CD4-positive, alpha-beta T cell (primary cell): ENCODE data around the gene C1orf146. TPM values are rescaled to one million over a fixed set of nuclear protein-coding genes. Genes with fewer than 3 reads are reported as not detected.

ENCODE experiments used
- ATAC-seq: fragments of 200-7000 bp; cut with Tn5 transposase; one replicate; pipeline ENCODE4 v1.10.0; 2022; ENCODE audit warnings: mild to moderate bottlenecking; ENCODE audit not compliant: poor library complexity
- CTCF ChIA-PET: fragments of 350-600 bp; sonication (Branson Sonifier 250); formaldehyde crosslinking; loops from one replicate; lab custom pipeline; 2021; ENCODE audit warnings: antibody characterized with exemption, inconsistent platforms; lab: Charles Lee
- POLR2A ChIA-PET: fragments of 350-600 bp; sonication (Branson Sonifier 250); formaldehyde crosslinking; loops from one replicate; lab custom pipeline; 2021; ENCODE audit warnings: antibody characterized with exemption, inconsistent platforms; lab: Charles Lee
- DNase-seq, 14 experiments: peaks; one replicate each; pipeline ENCODE4 v3.0.0-alpha.2; 2013 to 2020; ENCODE audit warnings: mixed read lengths in 2 of 14
- H3K27ac ChIP-seq, 2 donors: one replicate each; pipeline versions ENCODE4 v1.5.1 to v1.7.0; 2013; ENCODE audit warnings: low read length in 2 of 2, low read depth in 1 of 2, mild to moderate bottlenecking in 1 of 2
- H3K27me3 ChIP-seq, 2 experiments: 1 replicate in 1 of 2; 2 replicates in 1 of 2; pipeline versions ENCODE4 v1.6.1 to v1.7.0; 2013; ENCODE audit warnings: low read length in 2 of 2, control low read depth in 1 of 2, mild to moderate bottlenecking in 1 of 2, moderate library complexity in 1 of 2; ENCODE audit not compliant: insufficient read depth in 2 of 2, control insufficient read depth in 1 of 2
- H3K36me3 ChIP-seq: one replicate; pipeline ENCODE4 v1.6.1; 2013; ENCODE audit warnings: low read length, control low read depth; ENCODE audit not compliant: insufficient read depth
- H3K4me1 ChIP-seq: one replicate; pipeline ENCODE4 v1.6.1; 2013; ENCODE audit warnings: low read length, control low read depth; ENCODE audit not compliant: insufficient read depth
- H3K4me3 ChIP-seq: one replicate; pipeline ENCODE4 v1.5.1; 2013; ENCODE audit warnings: mild to moderate bottlenecking, low read length, moderate library complexity
- H3K9me3 ChIP-seq, 2 experiments: 1 replicate in 1 of 2; 2 replicates in 1 of 2; pipeline versions ENCODE4 v1.6.1 to v1.7.0; 2013; ENCODE audit warnings: low read length in 2 of 2, mild to moderate bottlenecking in 2 of 2, control low read depth in 1 of 2, moderate library complexity in 1 of 2; ENCODE audit not compliant: control insufficient read depth in 1 of 2, insufficient read depth in 1 of 2
- H3K27ac Mint-ChIP-seq: one replicate; pipeline ENCODE4 v1.8.0; 2020; ENCODE audit warnings: mixed read lengths
- H3K27me3 Mint-ChIP-seq: one replicate; pipeline ENCODE4 v1.8.0; 2021; ENCODE audit warnings: mixed read lengths
- H3K36me3 Mint-ChIP-seq: one replicate; pipeline ENCODE4 v1.8.0; 2021; ENCODE audit warnings: low read depth, mixed read lengths
- H3K4me1 Mint-ChIP-seq: one replicate; pipeline ENCODE4 v1.8.0; 2021; ENCODE audit warnings: low read depth, mixed read lengths
- H3K4me3 Mint-ChIP-seq: one replicate; pipeline ENCODE4 v1.8.0; 2020; ENCODE audit warnings: mild to moderate bottlenecking, mixed read lengths
- H3K9me3 Mint-ChIP-seq: one replicate; pipeline ENCODE4 v1.8.0; 2020; ENCODE audit warnings: mixed read lengths
- CTCF ChIP-seq: fragments of 200-600 bp; IDR thresholded peaks from one replicate; pipeline ENCODE4 v1.8.0; 2022; ENCODE audit warnings: antibody characterized with exemption, mild to moderate bottlenecking
- intact Hi-C, 2 experiments: fragments of 100-400 bp; cut with DNase I in 1 of 2; cut with micrococcal nuclease in 1 of 2; formaldehyde crosslinking; loops; one replicate each; pipeline versions ENCODE4 v1.15.1 to v1.9.0; 2023 to 2025; cut with DNase I, micrococcal nuclease
- polyA plus RNA-seq, 2 donors: library from polyadenylated mRNA; unstranded; fragments of 120-200 nt; gene quantifications; one replicate each; pipeline ENCODE4 v1.2.1, GENCODE V29; 2013
- total RNA-seq, 174 experiments: library from RNA in 2 of 174; stranded (reverse) in 2 of 174; gene quantifications; one replicate each; pipeline ENCODE4 v1.2.3 and lab custom pipeline; 2021 to 2026

Gene C1orf146
- total RNA-seq (not detected), total RNA-seq (lab: John Stamatoyannopoulos, UW) (0 to 0.10 (median 0) reads per million in 172 experiments)
- 0.08 TPM for polyA plus RNA-seq (2013, experiment 1 of 2)
- polyA plus RNA-seq (2013, experiment 2 of 2) = 0.05 TPM

GRCh38 chr1:92217721-92218120 is at the start of gene C1orf146:
Gene C1orf146 (plus strand): TSS chr1:92217915. CDS start chr1:92231421, 13,506 bp downstream.
- H3K4me3 Mint-ChIP-seq = no peak within 1 kb of the TSS
- H3K27me3 Mint-ChIP-seq = no peaks in the 10 kb centered on the region
- no peak within 1 kb of the TSS for H3K27ac ChIP-seq
- H3K9me3 ChIP-seq = peaks cover 0 to 9% of the 10 kb centered on the region in 2 experiments
- TF ChIP-seq CTCF = no peak
- H3K9me3 Mint-ChIP-seq = no peaks in the 10 kb centered on the region
- no peaks in the 10 kb centered on the region for H3K4me1 Mint-ChIP-seq
- ChIA-PET CTCF (no interaction called here), POLR2A (no interaction called here)
- H3K4me3 ChIP-seq = no peak within 1 kb of the TSS
- H3K36me3 Mint-ChIP-seq = no peaks in the 10 kb centered on the region
- no peak within 1 kb of the TSS for H3K27ac Mint-ChIP-seq
- no peaks in the 10 kb centered on the region for H3K4me1 ChIP-seq
- ATAC-seq (no peak), DNase-seq (no peak)
- intact Hi-C loops = no loop called here
- no peaks in the 10 kb centered on the region for H3K27me3 ChIP-seq
- no peaks in the 10 kb centered on the region for H3K36me3 ChIP-seq

GRCh38 chr1:92168657-92169056 is 49.1 kb upstream of the C1orf146 start:
- H3K9me3 Mint-ChIP-seq = no peaks in the 10 kb centered on the region
- ATAC-seq (no peak), DNase-seq (no peak)
- TF ChIP-seq CTCF = no peak
- H3K27me3 ChIP-seq = no peaks in the 10 kb centered on the region
- no peaks in the 10 kb centered on the region for H3K27me3 Mint-ChIP-seq
- no peaks in the 10 kb centered on the region for H3K4me1 ChIP-seq
- H3K4me1 Mint-ChIP-seq = no peaks in the 10 kb centered on the region
- peaks cover 12% of the 10 kb centered on the region for H3K36me3 Mint-ChIP-seq
- intact Hi-C loops = no loop called here
- no peak overlapping the region for H3K27ac Mint-ChIP-seq
- ChIA-PET CTCF (no interaction called here), POLR2A (no interaction called here)
- H3K27ac ChIP-seq = no peak overlapping the region
- no peaks in the 10 kb centered on the region for H3K9me3 ChIP-seq
- no peak overlapping the region for H3K4me3 ChIP-seq
- H3K36me3 ChIP-seq = no peaks in the 10 kb centered on the region
- no peak overlapping the region for H3K4me3 Mint-ChIP-seq

- no peaks in the 10 kb centered on the region for H3K27me3 Mint-ChIP-seq
- Histone ChIP-seq H3K9me3 (no peaks in the 10 kb centered on the region), H3K27me3 (no peaks in the 10 kb centered on the region), H3K4me1 (no peaks in the 10 kb centered on the region), H3K27ac (no peak overlapping the region), H3K36me3 (no peaks in the 10 kb centered on the region), H3K4me3 (no peak overlapping the region)
- H3K9me3 Mint-ChIP-seq = no peaks in the 10 kb centered on the region
- ATAC-seq = no peak
- H3K27ac Mint-ChIP-seq = no peak overlapping the region
- no peaks in the 10 kb centered on the region for H3K4me1 Mint-ChIP-seq
- no peak overlapping the region for H3K4me3 Mint-ChIP-seq
- ChIA-PET POLR2A (no interaction called here), CTCF (no interaction called here)
- no peak for TF ChIP-seq CTCF
- peaks cover 16% of the 10 kb centered on the region for H3K36me3 Mint-ChIP-seq
- intact Hi-C loops = no loop called here
- no peak for DNase-seq
Measured at GRCh38 chr1:92169214-92170005, 48.3 kb upstream of the C1orf146 start.
